OCI-LY3 (cell line): ENCODE measurements around the gene IPO5.

ENCODE experiments used
- CTCF ChIP-seq: fragments of 200-600, 300-600 bp; sonication (generic); IDR thresholded peaks from 2 replicates; pipeline ENCODE4 v1.5.1; 2014; ENCODE audit warnings: antibody characterized with exemption, low read length, low read depth
- EZH2phosphoT487 ChIP-seq: fragments of 200-600 bp; shearing (Covaris generic); IDR thresholded peaks from 2 replicates; pipeline ENCODE4 v1.6.1; 2018; ENCODE audit warnings: antibody characterized with exemption, mixed run types, low read depth

GRCh38 chr13:97979556-97979955 is 26.1 kb downstream of the IPO5 start:
- TF ChIP-seq CTCF: no peak
- no peak for TF ChIP-seq EZH2phosphoT487
